ENCODE measurements around the gene WWOX. TPM values are rescaled to one million over a fixed set of nuclear protein-coding genes. Genes with fewer than 3 reads are reported as not detected.

WWOX gene
- total RNA-seq, 1 donor from 2014 or later = 106 TPM

DNA sequence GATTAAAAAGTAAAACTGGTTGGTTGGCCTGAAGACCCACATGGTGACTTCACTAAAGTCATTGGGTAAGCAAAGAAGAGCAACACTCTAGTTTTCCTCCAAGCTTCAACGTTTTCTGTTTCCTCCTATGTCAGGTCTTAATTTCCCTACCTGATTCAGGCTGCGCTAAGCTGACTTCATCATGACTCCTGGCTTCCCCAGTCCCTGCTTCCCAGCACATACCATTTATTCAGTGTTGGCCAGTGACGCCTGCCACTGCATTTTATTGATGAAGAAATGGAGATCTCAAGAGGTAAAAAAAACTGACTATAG, 645.3 kb downstream of the WWOX start:
- DNase-seq (ENCODE audit: low spot score in 2 of 2) = no peak
- Histone ChIP-seq H3K4me3 (no peak overlapping the region), H3K4me1 (peaks cover 0 to 10% of the 10 kb centered on the region in 2 donors), H3K36me3 (no peaks in the 10 kb centered on the region), H3K9me3 (no peaks in the 10 kb centered on the region), H3K27me3 (no peaks in the 10 kb centered on the region), H3K27ac (no peak overlapping the region)
- intact Hi-C loops (cut with DNase I) = no loop called here
- TF ChIP-seq, protein P1, sequence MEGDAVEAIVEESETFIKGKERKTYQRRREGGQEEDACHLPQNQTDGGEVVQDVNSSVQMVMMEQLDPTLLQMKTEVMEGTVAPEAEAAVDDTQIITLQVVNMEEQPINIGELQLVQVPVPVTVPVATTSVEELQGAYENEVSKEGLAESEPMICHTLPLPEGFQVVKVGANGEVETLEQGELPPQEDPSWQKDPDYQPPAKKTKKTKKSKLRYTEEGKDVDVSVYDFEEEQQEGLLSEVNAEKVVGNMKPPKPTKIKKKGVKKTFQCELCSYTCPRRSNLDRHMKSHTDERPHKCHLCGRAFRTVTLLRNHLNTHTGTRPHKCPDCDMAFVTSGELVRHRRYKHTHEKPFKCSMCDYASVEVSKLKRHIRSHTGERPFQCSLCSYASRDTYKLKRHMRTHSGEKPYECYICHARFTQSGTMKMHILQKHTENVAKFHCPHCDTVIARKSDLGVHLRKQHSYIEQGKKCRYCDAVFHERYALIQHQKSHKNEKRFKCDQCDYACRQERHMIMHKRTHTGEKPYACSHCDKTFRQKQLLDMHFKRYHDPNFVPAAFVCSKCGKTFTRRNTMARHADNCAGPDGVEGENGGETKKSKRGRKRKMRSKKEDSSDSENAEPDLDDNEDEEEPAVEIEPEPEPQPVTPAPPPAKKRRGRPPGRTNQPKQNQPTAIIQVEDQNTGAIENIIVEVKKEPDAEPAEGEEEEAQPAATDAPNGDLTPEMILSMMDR (IDR thresholded peaks at IDR 0.05) = no peak

DNA sequence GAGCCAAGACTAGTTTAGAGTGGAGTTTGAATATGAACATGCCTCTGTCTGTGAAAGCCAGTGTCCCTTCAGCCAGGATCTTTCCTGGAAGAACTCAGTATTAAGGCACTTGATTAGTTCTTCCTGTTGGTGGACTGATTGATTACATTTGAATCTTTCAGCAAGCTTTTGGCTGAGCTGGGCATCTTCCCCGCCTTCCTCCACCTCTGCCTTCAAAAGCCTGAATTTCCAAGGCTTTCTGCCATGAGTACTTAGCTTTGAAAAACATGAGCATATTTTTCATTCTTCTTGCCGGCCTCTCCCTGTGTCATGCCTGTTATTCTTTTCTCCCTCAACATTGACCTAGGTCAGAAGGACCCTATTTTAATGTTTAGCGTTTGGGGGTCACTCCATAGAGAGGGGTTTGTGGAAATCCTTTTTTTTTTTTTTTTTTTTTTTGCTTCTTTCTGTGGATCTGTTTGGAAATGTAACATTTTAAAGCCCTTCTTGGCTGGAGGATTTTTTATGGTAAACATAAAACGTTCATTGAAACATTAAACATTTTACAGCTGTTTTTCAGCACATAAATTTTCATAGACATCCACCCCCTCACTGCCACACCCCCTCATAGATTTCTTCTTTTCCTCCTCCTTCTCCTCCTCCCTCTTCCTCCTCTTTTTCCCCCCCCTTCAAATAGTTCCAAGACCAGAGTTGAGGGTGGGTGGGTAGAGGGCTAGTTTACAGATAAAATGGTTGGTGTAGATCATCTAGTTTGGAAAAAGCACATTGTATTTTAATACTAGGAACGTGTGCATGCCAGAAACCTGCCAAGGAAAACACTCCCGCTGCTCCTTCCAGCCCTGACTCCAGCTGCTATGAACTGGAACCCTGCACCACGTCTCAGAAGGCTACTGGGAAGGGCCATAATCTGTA, 645.9 kb downstream of the WWOX start:
- no peaks in the 10 kb centered on the region for H3K9me3 ChIP-seq
- H3K27ac ChIP-seq = no peak overlapping the region
- TF ChIP-seq, protein P1 (IDR thresholded peaks at IDR 0.05) = no peak
- intact Hi-C loops (cut with DNase I) = no loop called here
- no peaks in the 10 kb centered on the region for H3K36me3 ChIP-seq
- no peak for DNase-seq (ENCODE audit: low spot score in 2 of 2)
- no peaks in the 10 kb centered on the region for H3K27me3 ChIP-seq
- peaks cover 0 to 10% of the 10 kb centered on the region in 2 donors for H3K4me1 ChIP-seq
- no peak overlapping the region for H3K4me3 ChIP-seq

DNA sequence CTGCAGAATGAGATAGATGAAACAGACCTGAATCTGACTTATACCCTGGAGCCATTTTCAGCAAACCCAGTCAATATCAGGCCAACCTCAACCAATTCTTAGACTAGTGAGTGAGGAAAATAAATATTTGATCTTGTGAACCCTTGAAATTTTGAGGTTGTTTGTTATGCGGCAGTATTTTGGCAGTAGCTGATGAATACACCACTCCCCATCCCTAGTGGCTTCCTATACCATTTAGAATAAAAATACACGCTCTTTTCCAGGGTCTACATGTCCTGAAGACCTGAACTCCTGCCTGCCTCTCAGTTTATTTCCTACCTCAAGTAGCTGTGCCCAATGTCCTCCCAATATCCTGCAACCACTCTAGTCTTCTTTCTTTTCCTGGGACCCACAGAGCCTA, 647.3 kb downstream of the WWOX start:
- intact Hi-C loops (cut with DNase I) = no loop called here
- no peak overlapping the region for H3K27ac ChIP-seq
- H3K4me1 ChIP-seq = peaks cover 0 to 10% of the 10 kb centered on the region in 2 donors
- TF ChIP-seq, protein P1 (IDR thresholded peaks at IDR 0.05) = no peak
- H3K9me3 ChIP-seq = no peaks in the 10 kb centered on the region
- no peaks in the 10 kb centered on the region for H3K27me3 ChIP-seq
- no peak for DNase-seq (ENCODE audit: low spot score in 2 of 2)
- no peaks in the 10 kb centered on the region for H3K36me3 ChIP-seq
- no peak overlapping the region for H3K4me3 ChIP-seq

DNA sequence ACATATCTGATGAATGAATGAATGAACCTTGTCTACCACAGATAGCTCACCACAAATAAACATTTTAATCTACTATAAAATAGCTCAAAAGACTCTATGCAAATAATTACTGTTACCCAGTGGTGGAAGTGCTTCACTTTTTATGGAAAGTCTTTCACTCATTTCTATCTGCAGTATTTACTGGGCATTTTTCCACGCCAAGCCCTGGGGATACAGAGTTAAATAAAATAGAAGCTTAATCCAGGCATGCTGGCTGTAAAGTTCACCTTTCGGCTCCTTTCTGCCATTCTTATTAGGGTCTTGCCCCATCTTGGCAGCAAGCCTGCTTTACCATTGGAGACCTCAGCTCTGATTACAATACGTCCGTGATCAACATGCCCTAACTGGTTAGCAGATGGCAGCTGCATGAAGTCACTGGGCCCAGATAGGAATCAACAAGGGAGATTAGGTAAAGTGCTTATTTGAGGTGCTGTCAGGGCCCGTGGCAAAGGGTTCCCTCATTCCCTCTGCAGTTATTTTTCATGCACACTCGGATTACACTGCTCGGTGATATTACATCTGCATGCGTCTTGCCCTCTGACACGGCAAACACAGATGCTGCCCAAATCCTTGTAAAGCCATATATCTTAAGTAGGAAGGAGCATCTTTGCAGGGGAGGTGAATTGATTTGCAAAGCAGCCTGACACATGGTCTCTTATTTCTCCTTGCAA, 648.9 kb downstream of the WWOX start:
- no peak overlapping the region for H3K4me3 ChIP-seq
- TF ChIP-seq, protein P1 (IDR thresholded peaks at IDR 0.05) = no peak
- intact Hi-C loops (cut with DNase I) = no loop called here
- no peak overlapping the region for H3K27ac ChIP-seq
- H3K4me1 ChIP-seq = peaks cover 0 to 10% of the 10 kb centered on the region in 2 donors
- DNase-seq (ENCODE audit: low spot score in 2 of 2) = no peak
- H3K36me3 ChIP-seq = no peaks in the 10 kb centered on the region
- no peaks in the 10 kb centered on the region for H3K9me3 ChIP-seq
- H3K27me3 ChIP-seq = no peaks in the 10 kb centered on the region

DNA sequence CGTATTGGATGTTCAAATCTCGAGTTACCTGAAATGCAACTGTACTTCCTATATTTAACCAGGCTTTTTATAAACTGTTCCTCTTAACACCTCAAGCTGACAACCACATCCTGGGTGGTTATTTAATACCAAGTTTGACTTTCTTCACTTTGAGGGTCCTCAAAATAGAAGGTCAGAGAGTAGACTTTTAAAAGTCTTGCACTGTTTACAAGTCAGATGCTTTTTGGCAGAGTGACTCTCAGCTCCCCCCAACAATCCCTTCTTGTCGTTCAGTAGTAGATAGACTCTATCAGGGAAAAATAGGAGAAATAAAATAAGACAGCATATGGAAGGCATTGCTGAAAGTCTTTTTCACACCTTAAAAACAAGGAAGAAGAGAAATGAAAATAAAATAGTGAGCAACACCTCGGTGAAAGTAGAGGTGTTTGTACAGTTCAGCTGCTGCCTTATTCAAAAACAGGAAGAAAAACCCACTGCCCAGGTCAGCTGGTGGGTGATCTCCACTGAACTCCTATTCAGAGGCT, 650.4 kb downstream of the WWOX start:
- Histone ChIP-seq H3K27ac (no peak overlapping the region), H3K27me3 (no peaks in the 10 kb centered on the region), H3K4me3 (no peak overlapping the region), H3K4me1 (peaks cover 0 to 9% of the 10 kb centered on the region in 2 donors), H3K36me3 (no peaks in the 10 kb centered on the region), H3K9me3 (no peaks in the 10 kb centered on the region)
- TF ChIP-seq, protein P1 (IDR thresholded peaks at IDR 0.05) = no peak
- intact Hi-C loops (cut with DNase I) = no loop called here
- DNase-seq (ENCODE audit: low spot score in 2 of 2) = no peak
